Activated CD8-positive, alpha-beta memory T cell treated with anti-CD3 and anti-CD28 coated beads for 4 hours (primary cell): ENCODE data around the gene NEURL2.
A peak's percentile ranks its signal among the peaks of the same experiment; 100 is the strongest.

Experiments
- DNase-seq, 2 donors: peaks; one replicate each; pipeline ENCODE4 v3.0.0-alpha.2; 2020; ENCODE audit warnings: low read depth in 2 of 2

NEURL2 gene

GRCh38 chr20:45872626-45873025 is 18.4 kb downstream of the NEURL2 start:
- no peak for DNase-seq

DNA sequence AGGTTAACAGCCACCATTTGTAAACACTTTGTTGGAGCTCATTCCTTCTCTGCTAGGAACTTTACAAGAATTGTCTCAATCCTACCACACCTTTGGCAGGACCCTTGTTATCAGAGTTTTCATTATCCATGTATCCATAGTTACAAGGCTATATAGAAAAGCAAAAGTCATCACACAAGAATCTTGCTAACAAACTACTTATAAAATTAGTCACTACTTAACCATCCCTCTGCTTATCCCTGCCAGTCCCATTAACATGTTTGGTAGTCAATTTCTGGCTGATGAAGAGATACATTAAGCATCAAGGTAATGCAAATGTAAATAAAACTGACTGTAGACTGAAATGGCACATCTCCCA is 23.2 kb downstream of the NEURL2 start:
- DNase-seq = no peak

- DNase-seq = no peak
These were observed 23.7 kb downstream of the NEURL2 start for GRCh38 chr20:45867136-45867818.

DNA sequence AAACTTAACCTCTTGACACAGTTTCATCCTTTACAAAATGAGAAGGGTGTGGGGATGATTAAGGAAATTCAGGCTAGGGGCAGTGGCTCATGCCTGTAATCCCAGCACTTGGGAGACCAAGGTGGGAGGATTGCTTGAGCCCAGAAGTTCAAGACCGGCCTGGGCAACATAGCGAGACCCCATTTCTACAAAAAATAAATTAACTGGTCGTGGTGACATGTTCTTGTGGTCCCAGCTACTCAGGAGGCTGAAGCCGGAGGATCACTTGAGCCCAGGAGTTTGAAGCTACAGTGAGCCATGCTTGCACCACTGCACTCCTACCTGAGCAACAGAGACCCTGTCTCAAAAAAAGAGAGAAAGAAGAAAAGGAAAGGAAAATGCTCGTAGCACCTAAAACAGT is 24.6 kb downstream of the NEURL2 start:
- DNase-seq = no peak

- no peak for DNase-seq
These were observed 27.2 kb downstream of the NEURL2 start for GRCh38 chr20:45863543-45864470.

GRCh38 chr20:45861221-45862075 is 29.6 kb downstream of the NEURL2 start:
- DNase-seq = no peak

GRCh38 chr20:45860560-45861220 is 30.3 kb downstream of the NEURL2 start:
- no peak for DNase-seq

DNA sequence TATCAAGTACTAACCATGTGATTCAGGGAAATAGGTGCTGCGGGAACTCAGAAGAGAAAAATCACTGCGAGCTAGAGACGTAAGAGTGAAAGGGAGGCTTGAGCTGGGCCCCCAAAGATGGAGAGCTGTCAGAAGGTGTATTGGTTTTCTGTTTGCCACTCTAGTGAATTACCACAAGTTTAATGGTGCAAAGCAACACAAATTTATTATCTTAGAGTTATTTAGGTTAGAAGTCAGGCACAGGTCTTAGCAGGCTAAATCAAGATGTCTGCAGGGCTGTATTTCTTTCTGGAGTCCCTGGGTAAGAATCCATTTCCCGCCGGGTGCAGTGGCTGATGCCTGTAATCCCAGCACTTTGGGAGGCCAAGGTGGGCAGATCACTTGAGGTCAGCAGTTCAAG is 31.1 kb downstream of the NEURL2 start:
- no peak for DNase-seq

- no peak for DNase-seq
These were observed 33.2 kb downstream of the NEURL2 start for GRCh38 chr20:45857882-45858216.

- DNase-seq = peak; percentile 85 to 92
These were observed 33.7 kb downstream of the NEURL2 start, which contains the start of the genes ACOT8 and ZSWIM3 for GRCh38 chr20:45857114-45857881. Gene ACOT8 (minus strand): TSS chr20:45857392. CDS start chr20:45857315, 77 bp downstream. Gene ZSWIM3 (plus strand): TSS chr20:45857614. CDS start chr20:45857826, 212 bp downstream.

GRCh38 chr20:45853484-45853883 is 37.5 kb downstream of the NEURL2 start:
- no peak for DNase-seq

DNA sequence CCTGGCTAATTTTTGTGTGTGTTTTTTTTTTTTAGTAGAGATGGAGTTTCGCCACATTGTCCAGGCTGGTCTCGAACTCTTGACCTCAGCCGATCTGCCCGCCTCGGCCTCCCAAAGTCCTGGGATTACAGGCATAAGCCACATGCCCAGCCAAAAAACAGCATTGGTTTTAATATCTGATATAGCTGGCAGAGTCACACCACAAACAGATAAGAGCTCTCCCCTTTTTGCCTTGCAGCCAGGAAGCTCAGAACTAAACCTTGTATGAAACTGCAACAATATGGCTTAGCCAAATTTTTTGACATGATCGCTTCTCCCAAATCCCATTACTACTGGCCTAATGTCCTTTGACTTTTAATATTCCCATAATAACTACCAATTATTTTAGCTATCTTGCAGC is 38.7 kb downstream of the NEURL2 start:
- DNase-seq = no peak

- DNase-seq = no peak
These were observed 39.5 kb downstream of the NEURL2 start for GRCh38 chr20:45851501-45851900.

GRCh38 chr20:45850926-45851325 is 40.1 kb downstream of the NEURL2 start:
- no peak for DNase-seq

DNA sequence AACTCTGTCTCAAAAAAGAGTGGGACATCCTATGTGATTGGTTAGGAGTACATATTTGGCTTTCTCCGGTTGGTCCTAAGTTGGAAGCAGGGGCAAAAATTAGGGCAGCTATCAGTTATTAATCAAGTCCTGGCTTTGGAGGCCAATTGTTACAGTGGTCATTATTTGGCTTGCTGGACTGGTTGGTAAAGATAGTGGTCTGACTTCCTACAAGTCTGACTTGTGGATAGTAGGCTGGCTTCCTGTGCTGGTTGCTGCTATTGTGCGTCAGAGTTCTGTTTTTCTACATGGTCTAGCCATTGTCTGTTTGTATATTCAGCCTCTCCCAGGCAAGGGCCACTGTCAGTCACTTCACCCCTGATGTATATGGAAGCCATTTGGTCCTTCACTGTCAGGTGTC is 40.8 kb downstream of the NEURL2 start:
- no peak for DNase-seq

DNA sequence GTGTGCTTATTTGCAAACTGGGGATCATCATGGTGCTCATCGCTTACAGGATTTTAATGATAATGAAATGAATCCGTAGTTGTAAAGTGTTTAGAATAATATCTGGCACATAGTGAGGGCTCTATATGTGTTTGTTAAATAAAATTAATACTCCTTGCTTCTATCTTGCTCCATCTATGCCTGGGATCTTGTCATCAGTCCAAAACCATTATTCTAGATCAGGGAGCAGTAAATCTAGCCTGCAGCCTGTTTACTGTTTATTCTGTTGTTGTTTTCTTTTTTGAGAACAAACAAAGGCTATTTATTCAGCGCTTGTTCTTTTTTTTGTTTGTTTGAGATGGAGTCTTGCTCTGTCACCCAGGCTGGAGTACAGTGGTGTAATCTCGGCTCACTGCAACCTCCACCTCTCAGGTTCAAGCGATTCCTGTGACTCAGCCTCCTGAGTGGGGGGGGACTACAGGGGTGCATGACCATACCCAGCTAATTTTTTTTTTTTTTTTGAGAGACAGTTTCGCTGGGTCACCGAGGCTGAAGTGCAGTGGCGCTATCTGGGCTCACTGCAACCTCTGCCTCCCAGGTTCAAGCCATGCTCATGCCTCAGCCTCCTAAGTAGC is 41.9 kb downstream of the NEURL2 start:
- no peak for DNase-seq

- DNase-seq = no peak
These were observed 42.6 kb downstream of the NEURL2 start for GRCh38 chr20:45848421-45848820.

DNA sequence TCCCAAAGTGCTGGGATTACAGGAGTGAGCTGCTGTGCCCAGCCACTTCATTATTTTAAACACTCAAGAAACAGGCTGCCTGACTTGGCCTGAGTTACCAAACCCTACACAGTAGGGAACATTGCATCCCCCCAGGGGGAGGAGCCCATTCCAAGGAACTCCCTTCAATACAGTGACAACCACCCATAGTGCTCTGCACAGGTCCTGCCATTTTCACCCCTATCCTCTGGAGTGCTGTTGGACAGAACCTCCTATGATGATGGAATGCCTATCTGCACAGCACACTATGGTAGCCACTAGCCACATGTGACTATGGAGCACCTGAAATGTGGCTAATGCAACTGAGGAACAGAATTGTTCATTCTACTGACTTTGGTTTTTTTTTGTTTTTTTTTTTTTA is 45.6 kb downstream of the NEURL2 start:
- DNase-seq = no peak

- DNase-seq = no peak
These were observed 47.5 kb downstream of the NEURL2 start for GRCh38 chr20:45843506-45843905.

DNA sequence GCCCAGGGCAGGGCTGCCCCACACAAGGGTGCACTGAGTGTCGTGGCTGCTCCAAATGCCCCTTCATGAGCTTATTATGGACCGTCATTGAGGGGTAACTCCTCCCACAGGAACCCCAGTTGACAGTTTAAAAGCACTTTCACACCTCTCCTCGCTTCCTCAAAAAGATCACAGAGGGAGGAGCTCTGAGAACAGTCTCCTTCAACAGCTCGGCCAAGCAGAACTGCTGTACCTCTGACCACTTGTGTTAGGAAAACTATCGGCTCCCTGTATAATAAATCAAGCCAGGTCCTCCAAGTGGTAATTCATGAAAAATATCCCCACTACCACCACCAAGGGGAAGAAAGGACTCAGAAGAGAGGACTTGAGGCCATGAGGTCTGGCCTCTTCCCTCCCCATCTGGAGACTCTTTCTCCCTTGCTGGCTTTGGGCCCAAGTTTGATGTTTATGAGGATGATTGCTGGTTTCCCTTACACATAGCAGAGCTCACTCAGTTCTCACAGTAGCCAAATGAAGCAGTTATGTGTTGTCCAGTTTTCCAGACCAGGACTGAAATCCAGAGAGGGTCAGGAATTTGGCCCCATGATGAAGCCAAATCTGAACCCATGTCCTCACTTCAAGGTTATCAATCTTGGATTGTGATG is 48.7 kb downstream of the NEURL2 start:
- no peak for DNase-seq
